H9 (cell line): ENCODE measurements around the gene CREB5. TPM values are rescaled to one million over a fixed set of nuclear protein-coding genes. Genes with fewer than 3 reads are reported as not detected.

Experiments
- DNase-seq: peaks from one replicate; pipeline ENCODE4 v3.0.0-alpha.2; 2017
- H2AFZ ChIP-seq: one replicate; pipeline ENCODE4 v1.6.1; 2013; ENCODE audit warnings: mild to moderate bottlenecking, low read length, control low read depth, moderate library complexity
- H2AK5ac ChIP-seq: 2 replicates; pipeline ENCODE4 v1.6.1; 2013; ENCODE audit warnings: low read length, control low read depth, mixed read lengths; ENCODE audit not compliant: insufficient read length
- H2BK120ac ChIP-seq: one replicate; pipeline ENCODE4 v1.6.1; 2013; ENCODE audit warnings: low read depth, mild to moderate bottlenecking, low read length, control low read depth, inconsistent platforms; ENCODE audit not compliant: poor library complexity, severe bottlenecking
- H2BK12ac ChIP-seq: 2 replicates; pipeline ENCODE4 v1.6.1; 2013; ENCODE audit warnings: low read length, control low read depth, mixed read lengths, low read depth; ENCODE audit not compliant: insufficient read length
- H2BK15ac ChIP-seq: 2 replicates; pipeline ENCODE4 v1.6.1; 2013; ENCODE audit warnings: low read depth, low read length, control low read depth
- H2BK20ac ChIP-seq: one replicate; pipeline ENCODE4 v1.6.1; 2013; ENCODE audit warnings: low read depth, mild to moderate bottlenecking, low read length, control low read depth, inconsistent platforms; ENCODE audit not compliant: poor library complexity, severe bottlenecking
- H2BK5ac ChIP-seq: 2 replicates; pipeline ENCODE4 v1.6.1; 2013; ENCODE audit warnings: low read length, control low read depth, mixed read lengths; ENCODE audit not compliant: insufficient read length
- H3K14ac ChIP-seq: 2 replicates; pipeline ENCODE4 v1.6.1; 2013; ENCODE audit warnings: low read length, control low read depth; ENCODE audit not compliant: insufficient read depth
- H3K18ac ChIP-seq: 2 replicates; pipeline ENCODE4 v1.6.1; 2013; ENCODE audit warnings: low read depth, mild to moderate bottlenecking, mixed read lengths, low read length, control low read depth; ENCODE audit not compliant: insufficient read length
- H3K23ac ChIP-seq: 2 replicates; pipeline ENCODE4 v1.6.1; 2013; ENCODE audit warnings: low read length, control low read depth, mixed read lengths, low read depth; ENCODE audit not compliant: insufficient read length
- H3K23me2 ChIP-seq: 2 replicates; pipeline ENCODE4 v1.6.1; 2013; ENCODE audit warnings: low read depth, mild to moderate bottlenecking, mixed read lengths, low read length, control low read depth; ENCODE audit not compliant: insufficient read length, poor library complexity, severe bottlenecking
- H3K27ac ChIP-seq: 2 replicates; pipeline ENCODE4 v1.5.1; 2013; ENCODE audit warnings: low read length, control low read depth, mixed read lengths, low read depth; ENCODE audit not compliant: insufficient read length
- H3K27me3 ChIP-seq: 2 replicates; pipeline ENCODE4 v1.6.1; 2013; ENCODE audit warnings: low read length, control low read depth, inconsistent platforms; ENCODE audit not compliant: insufficient read depth
- H3K4ac ChIP-seq: 2 replicates; pipeline ENCODE4 v1.6.1; 2013; ENCODE audit warnings: low read depth, mild to moderate bottlenecking, control low read depth, inconsistent platforms, low read length, moderate library complexity
- H3K4me1 ChIP-seq: 2 replicates; pipeline ENCODE4 v1.6.1; 2013; ENCODE audit warnings: low read length, control low read depth, inconsistent platforms; ENCODE audit not compliant: insufficient read depth
- H3K4me2 ChIP-seq: 2 replicates; pipeline ENCODE4 v1.6.1; 2013; ENCODE audit warnings: low read length, control low read depth, mixed read lengths; ENCODE audit not compliant: insufficient read length, insufficient read depth
- H3K56ac ChIP-seq: 2 replicates; pipeline ENCODE4 v1.6.1; 2013; ENCODE audit warnings: low read depth, mild to moderate bottlenecking, mixed read lengths, low read length, control low read depth; ENCODE audit not compliant: insufficient read length
- H3K79me1 ChIP-seq: 2 replicates; pipeline ENCODE4 v1.6.1; 2013; ENCODE audit warnings: low read depth, mild to moderate bottlenecking, moderate library complexity, low read length, control low read depth, inconsistent platforms; ENCODE audit not compliant: insufficient read depth, poor library complexity, severe bottlenecking
- H3K79me2 ChIP-seq: 2 replicates; pipeline ENCODE4 v1.6.1; 2013; ENCODE audit warnings: low read length, control low read depth, inconsistent platforms; ENCODE audit not compliant: insufficient read depth
- H3K9ac ChIP-seq: 2 replicates; pipeline ENCODE4 v1.6.1; 2013; ENCODE audit warnings: low read length, control low read depth, mixed read lengths; ENCODE audit not compliant: insufficient read length; ENCODE audit errors: extremely low read depth
- H3K9me3 ChIP-seq: one replicate; pipeline ENCODE4 v1.6.1; 2013; ENCODE audit warnings: low read depth, low read length, inconsistent platforms; ENCODE audit not compliant: control insufficient read depth
- H3T11ph ChIP-seq: one replicate; pipeline ENCODE4 v1.6.1; 2013; ENCODE audit warnings: mild to moderate bottlenecking, low read length, control low read depth, inconsistent platforms
- H4K20me1 ChIP-seq: one replicate; pipeline ENCODE4 v1.6.1; 2013; ENCODE audit not compliant: control insufficient read depth, insufficient read length, insufficient read depth
- H4K5ac ChIP-seq: 2 replicates; pipeline ENCODE4 v1.6.1; 2013; ENCODE audit warnings: low read depth, mild to moderate bottlenecking, mixed read lengths, low read length, control low read depth; ENCODE audit not compliant: insufficient read length
- H4K8ac ChIP-seq: replicated peaks from 2 replicates; pipeline ENCODE4 v1.6.1; 2013; ENCODE audit warnings: low read length, control low read depth, mixed read lengths, low read depth; ENCODE audit not compliant: insufficient read length
- H4K91ac ChIP-seq: 2 replicates; pipeline ENCODE4 v1.6.1; 2013; ENCODE audit warnings: low read depth, mild to moderate bottlenecking, moderate library complexity, mixed read lengths, low read length, control low read depth; ENCODE audit not compliant: insufficient read length
- H3K27ac Mint-ChIP-seq, 3 experiments: 2 replicates in 2 of 3; 3 replicates in 1 of 3; pipeline ENCODE4 v1.8.0; 2020 to 2021; ENCODE audit warnings: mixed read lengths in 3 of 3, mild to moderate bottlenecking in 1 of 3, moderate library complexity in 1 of 3
- H3K27me3 Mint-ChIP-seq: 2 replicates; pipeline ENCODE4 v1.8.0; 2021; ENCODE audit warnings: low read depth, mild to moderate bottlenecking, moderate library complexity, mixed read lengths
- H3K36me3 Mint-ChIP-seq, 3 experiments: 2 replicates in 2 of 3; 3 replicates in 1 of 3; pipeline ENCODE4 v1.8.0; 2020 to 2021; ENCODE audit warnings: low read depth in 3 of 3, mixed read lengths in 3 of 3; ENCODE audit not compliant: insufficient read depth in 1 of 3
- H3K4me1 Mint-ChIP-seq, 2 experiments: 2 replicates each; pipeline ENCODE4 v1.8.0; 2020; ENCODE audit warnings: mixed read lengths in 2 of 2
- H3K4me3 Mint-ChIP-seq, 2 experiments: 2 replicates in 1 of 2; 3 replicates in 1 of 2; pipeline ENCODE4 v1.8.0; 2020 to 2021; ENCODE audit warnings: mild to moderate bottlenecking in 2 of 2, mixed read lengths in 2 of 2, moderate library complexity in 1 of 2
- H3K9me3 Mint-ChIP-seq, 2 experiments: 2 replicates in 1 of 2; 3 replicates in 1 of 2; pipeline ENCODE4 v1.8.0; 2020; ENCODE audit warnings: mild to moderate bottlenecking in 2 of 2, mixed read lengths in 2 of 2, moderate library complexity in 1 of 2
- WGBS: extraction: QIAGEN DNeasy Blood & Tissue Kit; methylation state at CpG from one replicate; pipeline ENCODE4 v1.1.7; 2013; ENCODE audit warnings: missing lambda C conversion rate, low lambda C conversion rate, mixed read lengths; ENCODE audit not compliant: insufficient read length; ENCODE audit errors: extremely low coverage; 5-methylcytosine and 5-hydroxymethylcytosine counted together
- total RNA-seq: library from RNA; stranded (reverse); gene quantifications from 2 replicates; pipeline ENCODE4 v1.2.1, GENCODE V29; 2021
- TF ChIP-seq, protein P1 (sequence below): fragments of 200-600 bp; sonication (generic); conservative IDR thresholded peaks from 3 replicates; pipeline ENCODE4 v1.8.0; 2021; ENCODE audit warnings: antibody characterized with exemption, mild to moderate bottlenecking

The CREB5 gene
- total RNA-seq, 1 experiment from 2014 or later = 4.0 TPM

DNA sequence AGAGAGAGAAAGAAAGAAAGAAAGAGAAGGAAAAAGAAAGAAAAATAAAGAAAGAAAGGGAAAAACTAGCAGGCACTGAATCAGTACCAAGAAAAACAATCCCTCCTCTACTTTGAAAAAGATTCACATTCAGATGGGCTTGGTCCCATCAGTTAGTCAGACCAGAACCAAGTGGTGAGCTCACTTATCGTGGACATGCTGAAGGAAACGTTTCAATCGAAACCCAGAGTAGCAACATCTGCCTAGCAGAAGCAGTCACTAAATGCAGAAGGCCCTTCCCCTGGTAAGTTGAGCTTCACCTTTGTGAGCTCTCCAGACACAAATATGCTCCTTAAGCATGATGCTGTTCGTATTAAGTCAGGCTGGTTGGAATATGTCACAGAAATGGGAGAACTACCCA is 378.1 kb downstream of the CREB5 start:
- H2AK5ac ChIP-seq = no peak overlapping the region
- H3K27me3 ChIP-seq = no peaks in the 10 kb centered on the region; the same call in 1 of the 2 replicates
- H2BK15ac ChIP-seq = no peak overlapping the region
- H4K5ac ChIP-seq = no peak overlapping the region
- Mint-ChIP-seq H3K36me3 (no peaks in the 10 kb centered on the region), H3K27ac (no peak overlapping the region), H3K27me3 (peaks cover 16% of the 10 kb centered on the region), H3K4me3 (no peak overlapping the region), H3K4me1 (peaks cover 21 to 28% of the 10 kb centered on the region in 2 experiments), H3K9me3 (no peaks in the 10 kb centered on the region; a peak in 1 of 5 replicates)
- no peak overlapping the region; the same call in 1 of the 2 replicates for H3K14ac ChIP-seq
- H3K9me3 ChIP-seq = no peaks in the 10 kb centered on the region
- H2BK20ac ChIP-seq = no peak overlapping the region
- no peak overlapping the region for H4K91ac ChIP-seq
- no peaks in the 10 kb centered on the region for H3K79me1 ChIP-seq
- no peaks in the 10 kb centered on the region for H3K4me1 ChIP-seq
- H3K27ac ChIP-seq = no peak overlapping the region
- H3K56ac ChIP-seq = no peak overlapping the region
- no peak overlapping the region for H4K8ac ChIP-seq
- no peak overlapping the region for H3T11ph ChIP-seq
- no peaks in the 10 kb centered on the region for H3K23me2 ChIP-seq
- no peaks in the 10 kb centered on the region for H4K20me1 ChIP-seq
- no peak overlapping the region for H2BK120ac ChIP-seq
- H2BK12ac ChIP-seq = no peak overlapping the region
- H3K9ac ChIP-seq = no peak overlapping the region
- TF ChIP-seq, protein P1, sequence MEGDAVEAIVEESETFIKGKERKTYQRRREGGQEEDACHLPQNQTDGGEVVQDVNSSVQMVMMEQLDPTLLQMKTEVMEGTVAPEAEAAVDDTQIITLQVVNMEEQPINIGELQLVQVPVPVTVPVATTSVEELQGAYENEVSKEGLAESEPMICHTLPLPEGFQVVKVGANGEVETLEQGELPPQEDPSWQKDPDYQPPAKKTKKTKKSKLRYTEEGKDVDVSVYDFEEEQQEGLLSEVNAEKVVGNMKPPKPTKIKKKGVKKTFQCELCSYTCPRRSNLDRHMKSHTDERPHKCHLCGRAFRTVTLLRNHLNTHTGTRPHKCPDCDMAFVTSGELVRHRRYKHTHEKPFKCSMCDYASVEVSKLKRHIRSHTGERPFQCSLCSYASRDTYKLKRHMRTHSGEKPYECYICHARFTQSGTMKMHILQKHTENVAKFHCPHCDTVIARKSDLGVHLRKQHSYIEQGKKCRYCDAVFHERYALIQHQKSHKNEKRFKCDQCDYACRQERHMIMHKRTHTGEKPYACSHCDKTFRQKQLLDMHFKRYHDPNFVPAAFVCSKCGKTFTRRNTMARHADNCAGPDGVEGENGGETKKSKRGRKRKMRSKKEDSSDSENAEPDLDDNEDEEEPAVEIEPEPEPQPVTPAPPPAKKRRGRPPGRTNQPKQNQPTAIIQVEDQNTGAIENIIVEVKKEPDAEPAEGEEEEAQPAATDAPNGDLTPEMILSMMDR = no peak
- WGBS = no CpG with 5 or more reads among the region's 4 CpGs
- no peak overlapping the region for H3K18ac ChIP-seq
- H3K4ac ChIP-seq = no peak overlapping the region
- no peak overlapping the region for H2BK5ac ChIP-seq
- DNase-seq = no peak
- no peak overlapping the region for H2AFZ ChIP-seq
- H3K79me2 ChIP-seq = no peaks in the 10 kb centered on the region
- no peak overlapping the region for H3K4me2 ChIP-seq
- H3K23ac ChIP-seq = no peak overlapping the region
